ENCODE results near the gene FADS1.

DNA sequence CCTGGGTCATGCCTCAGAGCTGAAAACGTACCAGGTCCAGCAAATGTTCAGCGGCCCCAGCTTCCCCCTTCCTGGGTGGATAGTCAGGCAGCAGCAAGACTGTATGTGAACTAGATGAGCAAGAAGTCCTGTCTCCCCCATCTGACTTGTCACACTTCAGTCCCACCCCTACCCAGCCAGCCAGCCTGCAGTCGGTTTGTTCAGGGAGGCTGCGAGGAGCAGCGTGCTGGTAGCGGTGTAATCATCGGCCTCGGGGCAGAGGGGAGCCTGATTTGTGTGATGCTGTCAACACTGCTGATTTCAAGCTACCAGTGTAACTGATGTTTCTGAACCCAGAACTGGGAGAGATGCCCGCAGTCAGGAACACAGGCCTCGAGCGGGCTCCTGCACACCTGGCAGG, 34.0 kb downstream of the FADS1 start:
- TF ChIP-seq EZH2 (IDR thresholded peaks at IDR 0.05; ENCODE audit: borderline replicate concordance, low read depth, low read length, poor library complexity, severe bottlenecking), result no peak
- TF ChIP-seq, protein P1, sequence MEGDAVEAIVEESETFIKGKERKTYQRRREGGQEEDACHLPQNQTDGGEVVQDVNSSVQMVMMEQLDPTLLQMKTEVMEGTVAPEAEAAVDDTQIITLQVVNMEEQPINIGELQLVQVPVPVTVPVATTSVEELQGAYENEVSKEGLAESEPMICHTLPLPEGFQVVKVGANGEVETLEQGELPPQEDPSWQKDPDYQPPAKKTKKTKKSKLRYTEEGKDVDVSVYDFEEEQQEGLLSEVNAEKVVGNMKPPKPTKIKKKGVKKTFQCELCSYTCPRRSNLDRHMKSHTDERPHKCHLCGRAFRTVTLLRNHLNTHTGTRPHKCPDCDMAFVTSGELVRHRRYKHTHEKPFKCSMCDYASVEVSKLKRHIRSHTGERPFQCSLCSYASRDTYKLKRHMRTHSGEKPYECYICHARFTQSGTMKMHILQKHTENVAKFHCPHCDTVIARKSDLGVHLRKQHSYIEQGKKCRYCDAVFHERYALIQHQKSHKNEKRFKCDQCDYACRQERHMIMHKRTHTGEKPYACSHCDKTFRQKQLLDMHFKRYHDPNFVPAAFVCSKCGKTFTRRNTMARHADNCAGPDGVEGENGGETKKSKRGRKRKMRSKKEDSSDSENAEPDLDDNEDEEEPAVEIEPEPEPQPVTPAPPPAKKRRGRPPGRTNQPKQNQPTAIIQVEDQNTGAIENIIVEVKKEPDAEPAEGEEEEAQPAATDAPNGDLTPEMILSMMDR (conservative IDR thresholded peaks at IDR 0.05; ENCODE audit: low read depth, low read length), result no peak

Data from A673 (cell line).